OCI-M2 (cell line): ENCODE data around the gene NSF.
"Not testable (repeated sequence)": the region's sequence is repeated elsewhere in the genome, so short reads cannot be mapped to it uniquely, and the experiment has no call there.

Source experiments
- DNase-seq: peaks from one replicate; lab custom pipeline; 2025; ENCODE audit not compliant: unreplicated experiment; lab: John Stamatoyannopoulos, UW

NSF gene

DNA sequence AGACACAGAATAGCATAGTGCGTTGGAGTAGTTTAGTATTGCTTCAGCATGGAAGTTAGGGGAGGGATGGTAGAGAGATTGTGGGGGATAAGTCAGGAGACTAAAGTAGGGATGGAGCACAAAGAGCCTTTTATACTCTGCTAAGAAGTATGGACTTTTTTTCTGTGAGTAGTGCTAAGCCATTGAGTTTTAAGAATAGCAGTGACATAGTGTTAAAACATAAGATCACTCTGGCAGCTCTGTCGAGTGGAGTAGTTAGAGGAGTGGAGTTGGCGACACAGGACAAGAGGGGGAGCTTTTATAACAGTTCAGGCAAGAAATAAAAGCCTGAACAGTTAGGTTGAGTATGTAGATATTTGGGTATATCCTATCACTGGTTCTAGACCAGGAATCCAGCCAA is 106.1 kb downstream of the NSF start:
- DNase-seq = not testable (repeated sequence)

GRCh38 chr17:46699014-46699413 is 108.5 kb downstream of the NSF start:
- not testable (repeated sequence) for DNase-seq

GRCh38 chr17:46717999-46718398 is 127.5 kb downstream of the NSF start:
- no peak for DNase-seq

DNA sequence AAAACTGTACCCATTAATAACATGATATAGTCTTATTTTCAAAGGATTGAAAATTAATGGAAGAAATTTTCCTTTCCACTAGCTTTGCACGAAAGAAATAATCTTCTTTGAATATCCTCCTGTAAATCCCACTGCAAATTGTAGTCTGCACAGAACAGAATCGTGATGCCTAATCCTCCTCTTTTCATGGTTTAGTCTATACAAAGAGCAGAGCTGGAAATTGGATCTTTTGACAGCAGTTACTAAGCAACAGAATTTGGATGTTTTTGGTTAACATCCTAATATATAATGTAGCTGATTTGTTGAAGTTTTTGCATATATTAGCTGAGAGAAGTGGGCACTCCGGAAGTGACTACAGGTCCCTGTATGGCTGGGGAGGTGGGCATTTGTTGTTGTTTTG is 129.4 kb downstream of the NSF start:
- DNase-seq = no peak

GRCh38 chr17:46720408-46720807 is 129.9 kb downstream of the NSF start:
- DNase-seq = no peak

DNA sequence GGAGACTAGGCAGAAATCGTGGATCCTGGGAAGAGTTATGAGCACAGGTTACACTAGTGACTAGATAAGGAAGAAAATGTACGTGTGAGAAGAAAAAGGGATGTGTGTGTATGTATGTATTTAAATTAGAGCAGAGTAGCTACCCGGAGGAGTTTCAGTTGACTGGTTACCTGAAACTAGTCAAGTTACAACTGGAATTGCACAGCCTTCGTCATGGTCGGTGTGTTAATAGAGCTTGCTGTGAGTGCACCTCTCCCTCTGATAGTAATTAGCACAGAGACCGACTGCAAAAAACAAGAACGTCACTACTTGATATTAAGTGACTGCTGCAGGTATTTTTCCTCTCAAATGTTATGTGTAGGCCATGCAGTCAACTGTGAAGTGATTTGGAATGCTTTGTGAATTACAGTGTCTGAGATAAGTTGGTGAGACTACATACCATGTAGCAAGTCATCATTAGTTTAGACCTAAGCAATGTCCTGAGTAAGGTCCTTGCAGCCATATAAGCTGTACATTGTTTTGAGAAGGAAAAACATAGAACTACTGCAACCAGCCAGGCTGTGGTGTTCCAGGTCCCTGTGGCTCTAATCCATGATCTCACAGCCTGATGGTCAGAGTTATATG is 132.3 kb downstream of the NSF start:
- no peak for DNase-seq

DNA sequence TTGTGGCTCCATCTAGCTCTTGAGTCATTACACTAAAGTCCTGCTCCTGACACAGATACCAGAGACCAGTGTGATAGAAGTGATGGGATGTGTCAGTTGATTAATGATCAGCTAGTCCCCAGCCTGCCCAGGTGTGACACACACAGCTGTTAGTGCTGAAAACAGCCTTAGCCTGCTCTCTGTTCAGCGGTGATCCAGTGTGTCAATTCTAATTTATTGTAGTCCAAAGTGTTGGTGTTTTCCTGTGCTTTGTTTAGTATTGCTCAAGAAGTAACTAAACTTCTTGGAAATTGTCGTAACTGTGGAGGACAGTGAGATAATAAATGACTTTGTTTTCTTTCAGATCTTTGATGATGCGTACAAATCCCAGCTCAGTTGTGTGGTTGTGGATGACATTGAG is 135.7 kb downstream of the NSF start:
- no peak for DNase-seq

DNA sequence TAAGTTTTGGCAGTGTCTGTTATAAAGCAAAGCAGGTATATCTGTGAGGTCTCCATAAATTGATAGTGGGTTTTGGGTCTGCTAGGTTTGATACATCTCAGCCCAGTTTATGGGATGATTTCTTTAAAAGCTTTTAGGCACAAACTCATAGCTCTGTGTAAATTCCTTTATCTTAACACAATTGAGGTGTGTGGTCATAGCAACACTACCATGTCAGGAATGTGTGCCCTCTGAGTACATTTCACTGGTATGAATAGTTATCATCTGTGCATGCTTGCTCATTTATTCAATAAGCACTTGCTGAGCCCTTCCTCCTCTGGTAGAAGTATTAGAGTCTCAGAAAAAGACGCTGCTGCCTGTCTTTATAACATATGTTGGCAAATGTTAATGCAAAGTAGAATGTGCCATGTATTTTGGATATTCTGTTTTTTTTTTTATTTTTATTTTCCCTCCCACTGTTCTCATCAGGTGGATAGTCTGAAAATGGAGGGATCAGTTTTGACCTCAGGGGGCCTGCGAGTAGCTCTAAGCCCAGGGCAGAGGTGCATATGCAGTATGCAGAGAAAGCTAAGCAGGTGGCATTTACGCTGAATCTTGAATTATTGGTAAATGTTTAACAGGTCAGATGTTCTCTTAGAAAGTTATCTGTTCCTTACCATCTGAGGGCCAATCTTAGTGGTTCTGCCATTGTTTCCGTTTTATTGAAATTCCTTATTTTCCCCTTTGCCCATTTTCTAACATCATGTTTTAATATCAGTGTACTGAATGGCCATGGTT is 137.3 kb downstream of the NSF start:
- no peak for DNase-seq

GRCh38 chr17:46730026-46730425 is 139.6 kb downstream of the NSF start:
- no peak for DNase-seq

DNA sequence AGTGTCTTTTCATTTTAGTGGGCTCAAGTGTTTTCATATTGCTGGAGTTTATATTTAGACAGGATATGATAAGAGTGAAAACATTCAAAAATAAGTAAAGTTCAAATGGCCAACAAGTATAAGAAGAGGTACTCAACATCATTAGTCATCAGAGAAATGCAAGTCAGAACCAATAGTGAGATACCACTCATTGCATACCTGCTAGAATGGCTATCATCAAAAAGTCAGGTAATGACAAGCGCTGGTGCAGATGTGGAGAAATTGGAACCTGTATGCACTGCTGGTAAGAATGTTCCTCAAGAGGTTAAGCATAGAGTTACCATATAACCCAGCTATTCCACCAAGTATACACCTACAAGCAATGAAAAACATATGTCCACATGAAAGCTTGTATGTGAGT is 140.2 kb downstream of the NSF start:
- no peak for DNase-seq

GRCh38 chr17:46732160-46732559 is 141.7 kb downstream of the NSF start:
- DNase-seq = no peak

DNA sequence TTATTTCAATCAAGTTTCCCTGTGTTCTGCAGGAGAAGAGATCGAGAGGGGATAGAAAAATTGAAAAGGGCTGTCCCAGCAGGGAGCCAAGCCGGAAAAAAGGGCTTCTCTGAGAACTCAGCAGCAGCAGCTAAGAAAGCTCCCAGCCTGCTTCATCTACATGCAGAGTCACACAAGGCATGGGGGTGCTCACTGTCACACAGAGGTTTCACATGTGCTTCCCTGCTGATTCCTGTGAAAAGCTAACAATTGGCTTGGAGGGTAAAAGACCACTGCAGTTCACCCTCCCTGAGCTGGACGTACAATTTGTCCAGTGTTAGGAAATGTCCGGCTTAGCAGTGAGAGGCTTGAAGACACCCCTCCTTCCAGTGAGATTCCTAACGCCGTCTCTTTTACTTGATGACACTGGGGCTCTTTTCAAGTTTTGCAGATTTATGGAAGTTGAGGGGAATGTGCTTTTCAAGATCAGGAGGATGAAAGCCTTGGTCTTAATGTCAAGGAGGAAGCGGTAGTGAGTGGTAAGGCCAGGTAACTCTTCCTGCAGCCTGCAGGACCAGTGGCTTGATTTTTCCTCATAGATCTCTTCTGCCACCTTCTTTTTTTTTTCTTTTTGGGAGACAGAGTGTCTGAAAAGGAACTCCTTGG is 142.4 kb downstream of the NSF start:
- DNase-seq = no peak

GRCh38 chr17:46733837-46734475 is 143.5 kb downstream of the NSF start:
- DNase-seq = no peak

DNA sequence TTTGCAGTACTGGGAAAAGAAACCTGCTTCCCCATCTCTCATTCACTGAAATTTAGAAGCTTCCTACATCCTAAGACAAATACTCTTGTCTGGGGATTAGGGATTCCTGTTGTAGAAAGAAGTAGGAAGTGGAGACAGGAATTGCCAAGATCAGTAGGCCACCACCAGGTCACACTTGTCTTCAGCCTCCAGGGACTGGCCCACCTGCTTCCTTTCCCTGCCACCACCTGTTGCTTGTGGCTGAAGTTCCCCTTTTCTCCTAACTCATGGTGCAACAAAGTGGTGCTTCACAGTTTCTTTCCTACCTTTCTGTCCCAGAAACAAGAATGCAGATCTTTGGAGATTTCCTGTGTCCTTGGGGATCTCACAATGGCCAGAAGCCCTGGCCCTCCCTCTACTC is 145.6 kb downstream of the NSF start:
- no peak for DNase-seq

GRCh38 chr17:46737326-46737725 is 146.9 kb downstream of the NSF start:
- DNase-seq = no peak

- no peak for DNase-seq
These were observed 148.1 kb downstream of the NSF start for GRCh38 chr17:46738544-46738943.

DNA sequence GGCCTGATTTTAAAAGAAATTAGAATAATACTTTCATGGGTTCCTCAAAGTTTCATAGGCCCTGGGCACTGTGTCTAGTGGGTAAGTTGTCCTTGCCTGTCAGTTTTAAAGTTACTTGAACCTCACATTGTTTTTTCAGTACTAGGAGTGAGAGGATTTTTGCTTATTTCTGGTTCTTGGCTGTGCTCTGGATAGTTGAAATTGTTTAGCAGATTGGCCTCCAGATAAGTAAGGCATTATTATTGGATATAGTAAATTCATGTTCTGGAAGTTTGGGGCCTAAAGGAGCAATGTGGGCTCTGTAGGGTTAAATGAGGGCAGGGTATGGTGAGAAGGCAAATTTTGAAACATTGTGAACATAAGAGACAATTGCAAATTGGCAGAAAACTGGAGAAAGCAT is 149.5 kb downstream of the NSF start:
- no peak for DNase-seq

- DNase-seq = no peak
These were observed 150.8 kb downstream of the NSF start for GRCh38 chr17:46741122-46741730.

- DNase-seq = no peak
These were observed 152.2 kb downstream of the NSF start for GRCh38 chr17:46742565-46743270.

DNA sequence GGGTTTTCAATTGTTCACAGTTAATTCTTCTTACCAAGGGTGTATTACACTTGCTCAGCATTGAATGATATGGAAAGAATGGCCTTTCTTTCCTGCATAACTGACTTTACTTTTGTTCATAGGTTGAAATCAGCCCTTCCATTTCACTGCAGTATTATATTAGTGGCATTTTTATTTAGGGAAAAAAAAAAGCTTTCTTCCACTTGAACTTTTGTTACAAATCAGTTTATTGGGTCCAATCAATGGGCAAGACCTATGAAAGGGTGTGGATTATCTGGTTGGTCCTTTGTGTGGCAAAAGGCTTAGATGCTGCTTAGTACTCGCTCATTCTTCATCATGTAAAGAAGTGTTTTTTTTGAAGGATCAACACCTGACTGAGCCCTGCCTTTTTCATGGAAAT is 154.0 kb downstream of the NSF start:
- DNase-seq = no peak

DNA sequence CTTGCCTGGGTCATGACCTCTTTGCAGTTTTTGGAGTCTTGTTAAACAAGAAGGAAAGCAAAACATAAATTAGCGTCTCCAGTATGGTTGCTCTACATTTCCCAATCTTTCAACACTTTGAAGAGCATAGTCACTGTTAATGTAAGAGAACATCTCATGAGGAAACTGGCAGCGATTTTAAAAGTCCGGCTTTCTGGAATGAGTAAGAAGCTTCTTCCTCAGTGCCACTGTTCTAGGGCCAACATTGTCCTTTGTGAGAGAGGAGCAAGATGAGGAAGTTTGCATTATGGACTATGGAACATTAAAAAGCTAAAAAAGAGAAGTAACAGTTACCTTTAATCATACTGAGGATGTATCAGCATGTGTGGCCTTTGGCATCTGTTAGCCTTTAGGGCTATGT is 154.9 kb downstream of the NSF start:
- DNase-seq = no peak
